B cell (primary cell): Measurements from ENCODE around the gene PRKD2. TPM values are rescaled to one million over a fixed set of nuclear protein-coding genes. Genes with fewer than 3 reads are reported as not detected.
A peak's percentile ranks its signal among the peaks of the same experiment; 100 is the strongest.

Experiments
- ATAC-seq: fragments of 200-7000 bp; cut with Tn5 transposase; one replicate; pipeline ENCODE4 v1.10.0; 2021; ENCODE audit warnings: low read depth, mild to moderate bottlenecking, moderate number of reproducible peaks, moderate library complexity
- CTCF ChIA-PET: fragments of 350-600 bp; sonication (Branson Sonifier 250); formaldehyde crosslinking; loops from one replicate; lab custom pipeline; 2021; ENCODE audit warnings: antibody characterized with exemption, inconsistent platforms; lab: Charles Lee
- POLR2A ChIA-PET: fragments of 350-600 bp; sonication (Branson Sonifier 250); formaldehyde crosslinking; loops from one replicate; lab custom pipeline; 2021; ENCODE audit warnings: antibody characterized with exemption; lab: Charles Lee
- DNase-seq: peaks from one replicate; pipeline ENCODE4 v3.0.0; 2013
- H2AFZ ChIP-seq: 2 replicates; pipeline ENCODE4 v1.6.1; 2012; ENCODE audit warnings: mild to moderate bottlenecking, low read depth, low read length; ENCODE audit not compliant: insufficient read depth, poor library complexity, severe bottlenecking
- H3K27ac ChIP-seq, 2 donors: 1 replicate in 1 of 2; 2 replicates in 1 of 2; pipeline ENCODE4 v1.5.1; 2012 to 2013; ENCODE audit warnings: low read length in 2 of 2, mild to moderate bottlenecking in 2 of 2, moderate library complexity in 1 of 2
- H3K27me3 ChIP-seq, 4 experiments: fragments of 200-600 bp in 1 of 4; sonication (generic) in 1 of 4; replicated peaks in 1 of 4; 1 replicate in 2 of 4; 2 replicates in 2 of 4; pipeline versions ENCODE4 v1.6.1 to v1.7.0; 2013 to 2016; ENCODE audit warnings: low read length in 3 of 4, mild to moderate bottlenecking in 2 of 4, mixed read lengths in 1 of 4, moderate library complexity in 1 of 4; ENCODE audit not compliant: insufficient read depth in 4 of 4, control insufficient read depth in 3 of 4; ENCODE audit errors: control extremely low read depth in 1 of 4
- H3K36me3 ChIP-seq, 2 experiments: replicated peaks in 1 of 2; 1 replicate in 1 of 2; 2 replicates in 1 of 2; pipeline versions ENCODE4 v1.6.1 to v1.7.1; 2013; ENCODE audit warnings: low read length in 1 of 2; ENCODE audit not compliant: insufficient read depth in 2 of 2, control insufficient read depth in 1 of 2; ENCODE audit errors: control extremely low read depth in 1 of 2, extremely low read depth in 1 of 2
- H3K4me1 ChIP-seq, 2 donors: fragments of 200-600 bp in 1 of 2; sonication (generic) in 1 of 2; 1 replicate in 1 of 2; 2 replicates in 1 of 2; pipeline versions ENCODE4 v1.5.1 to v1.6.1; 2013 to 2017; ENCODE audit warnings: low read length in 2 of 2; ENCODE audit not compliant: control insufficient read depth in 2 of 2, insufficient read depth in 2 of 2
- H3K4me2 ChIP-seq: replicated peaks from 2 replicates; pipeline ENCODE3; 2012; ENCODE audit warnings: mild to moderate bottlenecking, low read depth, low read length; ENCODE audit not compliant: poor library complexity, severe bottlenecking
- H3K4me3 ChIP-seq, 5 experiments: fragments of 200-600 bp in 1 of 5; sonication (generic) in 1 of 5; 1 replicate in 3 of 5; 2 replicates in 2 of 5; pipeline versions ENCODE4 v1.5.1 to v1.7.0; 2011 to 2016; ENCODE audit warnings: low read length in 4 of 5, mild to moderate bottlenecking in 4 of 5, low read depth in 2 of 5, control low read depth in 1 of 5, moderate library complexity in 1 of 5; ENCODE audit not compliant: insufficient read depth in 1 of 5; ENCODE audit errors: control extremely low read depth in 1 of 5, extremely low read depth in 1 of 5
- H3K79me2 ChIP-seq: fragments of 200-600 bp; sonication (generic); one replicate; pipeline ENCODE4 v1.6.0; 2016; ENCODE audit warnings: low read length; ENCODE audit not compliant: control insufficient read depth, insufficient read depth
- H3K9ac ChIP-seq: fragments of 200-600 bp; sonication (generic); 2 replicates; pipeline ENCODE4 v1.6.1; 2017; ENCODE audit warnings: mild to moderate bottlenecking, low read length, moderate library complexity
- H3K9me3 ChIP-seq, 3 donors: one replicate each; pipeline versions ENCODE4 v1.6.1 to v1.7.1; 2013; ENCODE audit warnings: low read length in 2 of 3; ENCODE audit not compliant: control insufficient read depth in 2 of 3, insufficient read depth in 1 of 3; ENCODE audit errors: control extremely low read depth in 1 of 3
- H4K20me1 ChIP-seq: 2 replicates; pipeline ENCODE4 v1.6.0; 2012; ENCODE audit warnings: mild to moderate bottlenecking, low read length; ENCODE audit not compliant: insufficient read depth, control insufficient read depth, poor library complexity, severe bottlenecking
- H3K27ac Mint-ChIP-seq: one replicate; pipeline ENCODE4 v1.8.0; 2021; ENCODE audit warnings: mixed read lengths
- H3K27me3 Mint-ChIP-seq: one replicate; pipeline ENCODE4 v1.8.0; 2021; ENCODE audit warnings: mixed read lengths
- H3K4me1 Mint-ChIP-seq: one replicate; pipeline ENCODE4 v1.8.0; 2021; ENCODE audit warnings: mixed read lengths
- H3K4me3 Mint-ChIP-seq: one replicate; pipeline ENCODE4 v1.8.0; 2021; ENCODE audit warnings: mixed read lengths
- H3K9me3 Mint-ChIP-seq: one replicate; pipeline ENCODE4 v1.8.0; 2022; ENCODE audit warnings: mixed read lengths; ENCODE audit not compliant: insufficient read depth
- EZH2 ChIP-seq: IDR thresholded peaks from 2 replicates; pipeline ENCODE4 v1.6.1; 2012; ENCODE audit warnings: borderline replicate concordance, low read depth, mild to moderate bottlenecking, moderate library complexity, low read length; ENCODE audit not compliant: insufficient read depth, poor library complexity, severe bottlenecking
- WGBS: methylation state at CpG from one replicate; pipeline ENCODE4 v1.1.5; 2013; ENCODE audit warnings: missing lambda C conversion rate; ENCODE audit not compliant: insufficient coverage; 5-methylcytosine and 5-hydroxymethylcytosine counted together
- intact Hi-C: fragments of 100-400 bp; cut with micrococcal nuclease; formaldehyde crosslinking; loops from one replicate; pipeline ENCODE4 v1.10.0; 2022
- polyA plus RNA-seq: library from polyadenylated mRNA; depleted of rRNA; stranded (reverse); fragments of >200 nt; gene quantifications from 2 replicates; pipeline ENCODE4 v1.2.3, GENCODE V29; 2012
- total RNA-seq, 2 donors: library from RNA; stranded (reverse); fragments of 120-200 nt in 1 of 2; gene quantifications; 1 replicate in 1 of 2; 2 replicates in 1 of 2; pipeline versions ENCODE4 v1.2.3 to v1.2.4, GENCODE V29; 2013 to 2022
- TF ChIP-seq, protein P1 (sequence below): fragments of 200-600 bp; IDR thresholded peaks from one replicate; pipeline ENCODE4 v1.8.0; 2022; ENCODE audit warnings: antibody characterized with exemption, mild to moderate bottlenecking

PRKD2 gene
- total and polyA plus RNA-seq, 2 donors (not counting 1 experiment from before 2014, with no cell fraction given): 192 to 208 TPM

DNA sequence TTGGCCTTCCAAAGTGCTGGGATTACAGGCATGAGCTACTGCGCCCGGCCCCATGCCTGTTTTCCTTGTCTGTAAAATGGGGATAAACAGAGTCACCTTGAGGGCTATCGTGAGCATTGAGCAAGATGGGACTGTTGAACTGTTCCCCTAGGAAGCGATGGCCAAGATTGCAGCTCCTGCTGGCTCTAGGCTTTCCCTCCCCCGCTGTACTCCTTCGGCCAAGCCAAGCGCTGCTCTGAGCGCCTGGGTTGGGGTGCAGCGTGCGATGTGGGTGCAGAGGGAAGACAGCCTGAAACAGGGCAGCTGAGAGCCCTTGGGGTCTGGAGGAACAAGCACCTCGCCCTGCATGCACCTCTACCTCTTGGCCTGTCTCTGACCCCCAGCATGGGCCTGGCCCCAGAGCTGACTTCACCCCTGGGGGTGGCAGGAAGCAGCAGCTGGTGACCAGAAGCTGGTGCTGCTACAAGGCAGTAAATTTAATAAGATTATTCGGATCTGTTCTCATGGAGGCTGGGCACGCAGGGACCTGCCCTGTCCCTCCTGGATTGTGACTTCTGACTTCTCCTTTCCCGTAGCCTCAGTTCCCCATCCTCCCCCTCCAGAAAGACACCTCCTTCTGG lies 86.2 kb downstream of the PRKD2 start:
- no peak overlapping the region for H3K4me3 ChIP-seq
- Mint-ChIP-seq H3K27ac (no peak overlapping the region), H3K4me3 (no peak overlapping the region), H3K27me3 (peaks cover 7% of the 10 kb centered on the region), H3K9me3 (no peaks in the 10 kb centered on the region), H3K4me1 (peaks cover 39% of the 10 kb centered on the region)
- ATAC-seq: no peak
- no peak overlapping the region for H3K4me2 ChIP-seq
- H3K9ac ChIP-seq: no peak overlapping the region
- WGBS: 83% methylated on average over 11 of the region's 14 CpGs
- H3K79me2 ChIP-seq: no peaks in the 10 kb centered on the region
- no peak for DNase-seq
- no peak overlapping the region for H2AFZ ChIP-seq
- peaks cover 21 to 30% of the 10 kb centered on the region in 2 donors for H3K4me1 ChIP-seq
- ChIA-PET CTCF (interaction anchor here (0.6 to 4.0 kb wide), 10 partner anchors 8 to 127 kb away, joined by 3 to 21 read pairs (median 5); no protein-coding TSS in a partner anchor), POLR2A (interaction anchor here (1.1 to 2.1 kb wide), 3 partner anchors 8 to 11 kb away, joined by 3 to 4 read pairs (median 4); no protein-coding TSS in a partner anchor)
- H3K9me3 ChIP-seq: peaks cover 0 to 5% (median 0%) of the 10 kb centered on the region in 3 donors
- peaks cover 0 to 10% (median 2%) of the 10 kb centered on the region in 4 experiments for H3K27me3 ChIP-seq
- H3K36me3 ChIP-seq: no peaks in the 10 kb centered on the region
- intact Hi-C loops: no loop called here
- no peak for TF ChIP-seq EZH2
- TF ChIP-seq, protein P1, sequence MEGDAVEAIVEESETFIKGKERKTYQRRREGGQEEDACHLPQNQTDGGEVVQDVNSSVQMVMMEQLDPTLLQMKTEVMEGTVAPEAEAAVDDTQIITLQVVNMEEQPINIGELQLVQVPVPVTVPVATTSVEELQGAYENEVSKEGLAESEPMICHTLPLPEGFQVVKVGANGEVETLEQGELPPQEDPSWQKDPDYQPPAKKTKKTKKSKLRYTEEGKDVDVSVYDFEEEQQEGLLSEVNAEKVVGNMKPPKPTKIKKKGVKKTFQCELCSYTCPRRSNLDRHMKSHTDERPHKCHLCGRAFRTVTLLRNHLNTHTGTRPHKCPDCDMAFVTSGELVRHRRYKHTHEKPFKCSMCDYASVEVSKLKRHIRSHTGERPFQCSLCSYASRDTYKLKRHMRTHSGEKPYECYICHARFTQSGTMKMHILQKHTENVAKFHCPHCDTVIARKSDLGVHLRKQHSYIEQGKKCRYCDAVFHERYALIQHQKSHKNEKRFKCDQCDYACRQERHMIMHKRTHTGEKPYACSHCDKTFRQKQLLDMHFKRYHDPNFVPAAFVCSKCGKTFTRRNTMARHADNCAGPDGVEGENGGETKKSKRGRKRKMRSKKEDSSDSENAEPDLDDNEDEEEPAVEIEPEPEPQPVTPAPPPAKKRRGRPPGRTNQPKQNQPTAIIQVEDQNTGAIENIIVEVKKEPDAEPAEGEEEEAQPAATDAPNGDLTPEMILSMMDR: no peak
- no peaks in the 10 kb centered on the region for H4K20me1 ChIP-seq
- no peak overlapping the region for H3K27ac ChIP-seq

DNA sequence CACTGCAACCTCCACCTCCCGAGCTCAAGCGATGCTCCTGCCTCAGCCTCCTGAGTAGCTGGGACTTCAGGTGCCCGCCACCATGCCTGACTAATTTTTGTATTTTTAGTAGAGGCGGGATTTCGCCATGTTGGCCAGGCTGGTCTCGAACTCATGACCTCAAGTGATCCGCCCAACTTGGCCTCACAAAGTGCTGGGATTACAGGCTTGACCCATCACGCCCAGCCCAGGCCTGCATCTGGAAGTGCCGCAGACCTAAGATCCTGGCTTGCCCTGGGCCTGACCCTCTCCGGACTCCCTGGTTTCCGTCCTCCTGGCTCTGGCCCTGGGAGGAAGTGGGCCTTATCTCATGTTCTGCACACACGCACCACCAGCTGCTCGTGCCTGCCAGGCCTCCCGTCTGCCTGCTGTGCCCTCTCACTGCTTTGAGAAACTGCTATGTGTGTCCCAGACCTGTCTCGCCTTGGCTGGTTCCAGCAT lies 87.3 kb downstream of the PRKD2 start:
- H3K4me1 Mint-ChIP-seq: peaks cover 43% of the 10 kb centered on the region
- peaks cover 7% of the 10 kb centered on the region for H3K27me3 Mint-ChIP-seq
- Histone ChIP-seq H4K20me1 (no peaks in the 10 kb centered on the region), H3K36me3 (no peaks in the 10 kb centered on the region), H3K4me1 (peaks cover 24 to 33% of the 10 kb centered on the region in 2 donors), H3K79me2 (no peaks in the 10 kb centered on the region), H3K4me3 (no peak overlapping the region), H3K9me3 (peaks cover 0 to 5% (median 0%) of the 10 kb centered on the region in 3 donors), H2AFZ (no peak overlapping the region), H3K4me2 (no peak overlapping the region), H3K27ac (no peak overlapping the region), H3K27me3 (peaks cover 0 to 10% (median 2%) of the 10 kb centered on the region in 4 experiments), H3K9ac (no peak overlapping the region)
- no peak overlapping the region for H3K27ac Mint-ChIP-seq
- ChIA-PET POLR2A (interaction anchor here (0.9 to 1.1 kb wide), 2 partner anchors 10 to 11 kb away, joined by 3 read pairs; no protein-coding TSS in a partner anchor), CTCF (interaction anchor here (0.8 to 2.9 kb wide), 2 partner anchors 15 to 32 kb away, joined by 4 to 13 read pairs; partner anchors contain the start of gene DACT3)
- WGBS: 79% methylated on average over 13 of the region's 15 CpGs
- DNase-seq (peak; percentile 34), ATAC-seq (no peak)
- H3K4me3 Mint-ChIP-seq: no peak overlapping the region
- H3K9me3 Mint-ChIP-seq: no peaks in the 10 kb centered on the region
- intact Hi-C loops: no loop called here
- TF ChIP-seq, protein P1: no peak
- no peak for TF ChIP-seq EZH2
